MM.1S (cell line): ENCODE measurements around the gene HCAR3.
"Not testable (repeated sequence)": the region's sequence is repeated elsewhere in the genome, so short reads cannot be mapped to it uniquely, and the experiment has no call there.

Experiments used
- CTCF ChIP-seq: fragments of 300-600 bp; sonication (generic); IDR thresholded peaks from 2 replicates; pipeline ENCODE4 v1.5.1; 2016; ENCODE audit warnings: antibody characterized with exemption, low read length, mixed read lengths
- EZH2 ChIP-seq: fragments of 300-600 bp; sonication (generic); optimal IDR thresholded peaks from 2 replicates; pipeline ENCODE3; 2017; ENCODE audit warnings: low read depth, mild to moderate bottlenecking, antibody characterized with exemption, low read length, mixed read lengths
- EZH2phosphoT487 ChIP-seq: fragments of 300-600 bp; sonication (generic); IDR thresholded peaks from 2 replicates; pipeline ENCODE4 v1.6.1; 2018; ENCODE audit warnings: antibody characterized with exemption, low read length

DNA sequence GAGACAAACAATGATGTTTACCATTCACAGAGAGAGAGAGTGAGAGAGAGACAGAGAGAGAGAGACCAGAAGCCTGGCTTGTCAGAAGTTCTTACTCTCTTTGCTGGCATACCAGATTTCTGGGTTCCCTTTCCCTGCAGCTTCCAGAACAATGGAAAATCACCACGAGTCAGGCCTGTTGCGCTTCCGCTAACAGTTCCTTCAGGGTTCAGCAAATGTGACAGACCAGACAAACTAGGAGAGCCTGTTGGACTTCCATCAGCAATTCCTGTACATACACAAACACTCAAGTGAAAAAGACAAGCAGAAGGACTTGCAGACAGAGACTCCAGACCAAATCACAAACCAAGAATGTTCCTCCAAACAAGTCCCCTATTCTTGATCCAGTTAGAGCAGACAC lies 7.3 kb downstream of the HCAR3 start:
- not testable (repeated sequence) for TF ChIP-seq CTCF, EZH2phosphoT487, EZH2
